ENCODE measurements around the gene CASZ1. TPM values are rescaled to one million over a fixed set of nuclear protein-coding genes. Genes with fewer than 3 reads are reported as not detected.

The CASZ1 gene
- total and polyA plus RNA-seq, 9 of the 15 experiments (the other 6 are each of a cell fraction or from before 2014, with no cell fraction given) = 0.01 to 4.0 (median 0.76) TPM; not detected in 1

DNA sequence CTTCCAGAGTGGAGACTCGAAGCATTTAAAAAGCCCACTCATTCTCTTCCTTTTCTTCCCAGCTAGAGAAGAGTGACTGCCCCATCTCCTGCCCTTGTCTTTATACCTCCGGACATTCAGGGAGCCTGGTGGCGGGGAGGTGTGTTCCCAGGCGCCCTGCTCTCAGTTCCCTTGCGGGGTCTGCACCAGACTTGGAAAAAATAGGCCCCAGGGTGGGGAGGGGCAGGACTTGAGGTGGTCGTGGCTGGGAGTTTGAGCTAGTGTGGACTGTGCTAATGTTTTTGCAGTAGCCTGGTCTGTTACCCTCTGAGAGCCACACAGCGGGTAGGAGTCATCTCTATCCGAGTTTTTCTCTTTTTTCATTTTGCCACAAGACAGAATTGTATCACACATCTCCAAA is 182.6 kb downstream of the CASZ1 start:
- ChIA-PET CTCF (ENCODE audit: low intra/inter-chr PET ratio) (interaction anchor here (0.6 kb wide), 1 partner anchor 294 kb away, joined by 3 read pairs; no protein-coding TSS in a partner anchor), POLR2A (interaction anchor here (0.6 to 1.1 kb wide), 2 partner anchors 12 to 215 kb away, joined by 3 to 4 read pairs; no protein-coding TSS in a partner anchor)
- in situ Hi-C loops (cut with MboI) (no loop called here), intact Hi-C loops (cut with micrococcal nuclease) (no loop called here)
- Histone ChIP-seq H3K4me2 (ENCODE audit: insufficient read depth, low read length) (no peak overlapping the region), H3K4me1 (replicated peaks in 1 of 2; ENCODE audit: control insufficient read depth in 2 of 2, insufficient read depth in 2 of 2, low read length in 2 of 2) (no peaks in the 10 kb centered on the region), H3K27ac (ENCODE audit: extremely low read depth, low read depth, low read length) (no peak overlapping the region), H3K36me3 (ENCODE audit: control insufficient read depth, insufficient read depth, low read length) (peaks cover 6% of the 10 kb centered on the region; the same call in 2 of the 3 replicates), H2AFZ (ENCODE audit: low read depth, low read length) (no peak overlapping the region), H3K79me2 (ENCODE audit: control insufficient read depth, insufficient read depth, low read length) (no peaks in the 10 kb centered on the region), H3K9me1 (ENCODE audit: control insufficient read depth, insufficient read depth, low read length) (no peaks in the 10 kb centered on the region), H3K27me3 (ENCODE audit: control insufficient read depth in 2 of 2, insufficient read depth in 2 of 2, low read length in 2 of 2) (no peaks in the 10 kb centered on the region), H3K9ac (ENCODE audit: insufficient read depth in 1 of 2, low read depth in 2 of 2, low read length in 2 of 2) (no peak overlapping the region), H3K4me3 (no peak overlapping the region), H3K9me3 (replicated peaks; ENCODE audit: control insufficient read depth, insufficient read depth, low read depth, low read length) (no peaks in the 10 kb centered on the region), H4K20me1 (replicated peaks; ENCODE audit: control insufficient read depth, insufficient read depth, low read length) (0 out of 2 replicates have a peak, but pooled peaks cover 21% of the 10 kb centered on the region)
- WGBS (ENCODE audit: insufficient coverage, low coverage, missing lambda C conversion rate) = 70% methylated on average over 8 of the region's 8 CpGs
- BruUV-seq (replicated peaks) = no TSS peak
- FAIRE-seq = no peak
- ATAC-seq = no peak
- no peak for DNase-seq (ENCODE audit: extremely low read depth in 1 of 4, low spot score in 3 of 4)
- TF ChIP-seq, protein P1, sequence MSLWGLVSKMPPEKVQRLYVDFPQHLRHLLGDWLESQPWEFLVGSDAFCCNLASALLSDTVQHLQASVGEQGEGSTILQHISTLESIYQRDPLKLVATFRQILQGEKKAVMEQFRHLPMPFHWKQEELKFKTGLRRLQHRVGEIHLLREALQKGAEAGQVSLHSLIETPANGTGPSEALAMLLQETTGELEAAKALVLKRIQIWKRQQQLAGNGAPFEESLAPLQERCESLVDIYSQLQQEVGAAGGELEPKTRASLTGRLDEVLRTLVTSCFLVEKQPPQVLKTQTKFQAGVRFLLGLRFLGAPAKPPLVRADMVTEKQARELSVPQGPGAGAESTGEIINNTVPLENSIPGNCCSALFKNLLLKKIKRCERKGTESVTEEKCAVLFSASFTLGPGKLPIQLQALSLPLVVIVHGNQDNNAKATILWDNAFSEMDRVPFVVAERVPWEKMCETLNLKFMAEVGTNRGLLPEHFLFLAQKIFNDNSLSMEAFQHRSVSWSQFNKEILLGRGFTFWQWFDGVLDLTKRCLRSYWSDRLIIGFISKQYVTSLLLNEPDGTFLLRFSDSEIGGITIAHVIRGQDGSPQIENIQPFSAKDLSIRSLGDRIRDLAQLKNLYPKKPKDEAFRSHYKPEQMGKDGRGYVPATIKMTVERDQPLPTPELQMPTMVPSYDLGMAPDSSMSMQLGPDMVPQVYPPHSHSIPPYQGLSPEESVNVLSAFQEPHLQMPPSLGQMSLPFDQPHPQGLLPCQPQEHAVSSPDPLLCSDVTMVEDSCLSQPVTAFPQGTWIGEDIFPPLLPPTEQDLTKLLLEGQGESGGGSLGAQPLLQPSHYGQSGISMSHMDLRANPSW (CRISPR knock-in tag; IDR thresholded peaks at IDR 0.05) = no peak
- TF ChIP-seq ZSCAN32 (CRISPR knock-in tag; IDR thresholded peaks at IDR 0.05) = no peak
- no peak for TF ChIP-seq ZKSCAN3 (CRISPR knock-in tag; IDR thresholded peaks at IDR 0.05)
- TF ChIP-seq POLR2G (IDR thresholded peaks at IDR 0.05; ENCODE audit: low read depth, low read length) = no peak
- no peak for TF ChIP-seq ZNF764 (CRISPR knock-in tag; IDR thresholded peaks at IDR 0.05; ENCODE audit: low read depth)
- TF ChIP-seq, protein P2, sequence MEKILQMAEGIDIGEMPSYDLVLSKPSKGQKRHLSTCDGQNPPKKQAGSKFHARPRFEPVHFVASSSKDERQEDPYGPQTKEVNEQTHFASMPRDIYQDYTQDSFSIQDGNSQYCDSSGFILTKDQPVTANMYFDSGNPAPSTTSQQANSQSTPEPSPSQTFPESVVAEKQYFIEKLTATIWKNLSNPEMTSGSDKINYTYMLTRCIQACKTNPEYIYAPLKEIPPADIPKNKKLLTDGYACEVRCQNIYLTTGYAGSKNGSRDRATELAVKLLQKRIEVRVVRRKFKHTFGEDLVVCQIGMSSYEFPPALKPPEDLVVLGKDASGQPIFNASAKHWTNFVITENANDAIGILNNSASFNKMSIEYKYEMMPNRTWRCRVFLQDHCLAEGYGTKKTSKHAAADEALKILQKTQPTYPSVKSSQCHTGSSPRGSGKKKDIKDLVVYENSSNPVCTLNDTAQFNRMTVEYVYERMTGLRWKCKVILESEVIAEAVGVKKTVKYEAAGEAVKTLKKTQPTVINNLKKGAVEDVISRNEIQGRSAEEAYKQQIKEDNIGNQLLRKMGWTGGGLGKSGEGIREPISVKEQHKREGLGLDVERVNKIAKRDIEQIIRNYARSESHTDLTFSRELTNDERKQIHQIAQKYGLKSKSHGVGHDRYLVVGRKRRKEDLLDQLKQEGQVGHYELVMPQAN (IDR thresholded peaks at IDR 0.05; ENCODE audit: borderline replicate concordance) = no peak
- TF ChIP-seq GABPB1 (CRISPR knock-in tag; IDR thresholded peaks at IDR 0.05) = no peak
- TF ChIP-seq, protein P3, sequence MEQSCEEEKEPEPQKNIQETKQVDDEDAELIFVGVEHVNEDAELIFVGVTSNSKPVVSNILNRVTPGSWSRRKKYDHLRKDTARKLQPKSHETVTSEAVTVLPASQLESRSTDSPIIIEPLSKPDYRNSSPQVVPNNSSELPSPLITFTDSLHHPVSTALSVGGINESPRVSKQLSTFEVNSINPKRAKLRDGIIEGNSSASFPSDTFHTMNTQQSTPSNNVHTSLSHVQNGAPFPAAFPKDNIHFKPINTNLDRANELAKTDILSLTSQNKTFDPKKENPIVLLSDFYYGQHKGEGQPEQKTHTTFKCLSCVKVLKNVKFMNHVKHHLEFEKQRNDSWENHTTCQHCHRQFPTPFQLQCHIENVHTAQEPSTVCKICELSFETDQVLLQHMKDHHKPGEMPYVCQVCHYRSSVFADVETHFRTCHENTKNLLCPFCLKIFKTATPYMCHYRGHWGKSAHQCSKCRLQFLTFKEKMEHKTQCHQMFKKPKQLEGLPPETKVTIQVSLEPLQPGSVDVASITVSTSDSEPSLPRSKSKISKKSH (CRISPR knock-in tag; IDR thresholded peaks at IDR 0.05) = no peak
- TF ChIP-seq NFYB (IDR thresholded peaks at IDR 0.05; ENCODE audit: extremely low read depth, insufficient read length) = no peak
- no peak for TF ChIP-seq PTBP1 (IDR thresholded peaks at IDR 0.05; ENCODE audit: low read depth, low read length)
- no peak for TF ChIP-seq BRD9 (IDR thresholded peaks at IDR 0.05; ENCODE audit: low read depth, partially characterized antibody)
- TF ChIP-seq, protein P4, sequence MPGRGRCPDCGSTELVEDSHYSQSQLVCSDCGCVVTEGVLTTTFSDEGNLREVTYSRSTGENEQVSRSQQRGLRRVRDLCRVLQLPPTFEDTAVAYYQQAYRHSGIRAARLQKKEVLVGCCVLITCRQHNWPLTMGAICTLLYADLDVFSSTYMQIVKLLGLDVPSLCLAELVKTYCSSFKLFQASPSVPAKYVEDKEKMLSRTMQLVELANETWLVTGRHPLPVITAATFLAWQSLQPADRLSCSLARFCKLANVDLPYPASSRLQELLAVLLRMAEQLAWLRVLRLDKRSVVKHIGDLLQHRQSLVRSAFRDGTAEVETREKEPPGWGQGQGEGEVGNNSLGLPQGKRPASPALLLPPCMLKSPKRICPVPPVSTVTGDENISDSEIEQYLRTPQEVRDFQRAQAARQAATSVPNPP (IDR thresholded peaks at IDR 0.05; ENCODE audit: borderline replicate concordance, insufficient read depth, insufficient read length) = no peak
- TF ChIP-seq MBD2 (IDR thresholded peaks at IDR 0.05; ENCODE audit: borderline replicate concordance, low read depth) = no peak
- TF ChIP-seq CXXC5 (CRISPR knock-in tag; IDR thresholded peaks at IDR 0.05) = no peak
- TF ChIP-seq LEF1 (IDR thresholded peaks at IDR 0.05) = no peak
- TF ChIP-seq POU5F1 (IDR thresholded peaks at IDR 0.05; ENCODE audit: borderline replicate concordance, low read depth, low read length, partially characterized antibody) = no peak
